SK-N-SH (cell line): ENCODE measurements around the gene ZDHHC18. TPM values are rescaled to one million over a fixed set of nuclear protein-coding genes. Genes with fewer than 3 reads are reported as not detected.
"Not testable (repeated sequence)": the region's sequence is repeated elsewhere in the genome, so short reads cannot be mapped to it uniquely, and the experiment has no call there.

ENCODE experiments used
- CTCF ChIA-PET: fragments of 300-600, 350-600 bp; formaldehyde crosslinking; extraction: SDS; loops from one replicate; lab custom pipeline; 2021; lab: Yijun Ruan, JAX
- POLR2A ChIA-PET: fragments of 350-600 bp; sonication (Branson Sonifier 250); formaldehyde crosslinking; extraction: SDS; loops from one replicate; lab custom pipeline; 2020; ENCODE audit warnings: antibody characterized with exemption, inconsistent platforms; lab: Yijun Ruan, JAX
- DNase-seq: peaks from one replicate; pipeline ENCODE4 v3.0.0; 2012
- H2AFZ ChIP-seq: fragments of 200-600 bp; sonication (generic); 2 replicates; pipeline ENCODE4 v1.8.1; 2016; ENCODE audit warnings: antibody characterized with exemption, mild to moderate bottlenecking, low read depth
- H3F3A ChIP-seq: fragments of 200-600 bp; sonication (generic); replicated peaks from 2 replicates; pipeline ENCODE3; 2016; ENCODE audit warnings: antibody characterized with exemption, mild to moderate bottlenecking; ENCODE audit not compliant: insufficient read depth
- H3K27ac ChIP-seq, 2 experiments: fragments of 200-500 bp in 1 of 2; fragments of 200-600 bp in 1 of 2; sonication (Bioruptor generic) in 1 of 2; sonication (generic), shearing (Covaris generic) in 1 of 2; 2 replicates each; pipeline versions ENCODE4 v1.5.1 to v1.6.1; 2014 to 2016; ENCODE audit warnings: low read depth in 2 of 2, inconsistent platforms in 1 of 2, low read length in 1 of 2, mild to moderate bottlenecking in 1 of 2, mixed read lengths in 1 of 2
- H3K27me3 ChIP-seq: fragments of 200-600 bp; sonication (generic), shearing (Covaris generic); 2 replicates; pipeline ENCODE4 v1.6.1; 2016; ENCODE audit warnings: mixed run types; ENCODE audit not compliant: insufficient read depth
- H3K36me3 ChIP-seq, 2 experiments: fragments of 200-500 bp in 1 of 2; fragments of 200-600 bp in 1 of 2; sonication (Bioruptor generic) in 1 of 2; sonication (generic) in 1 of 2; replicated peaks in 1 of 2; 2 replicates each; pipeline versions ENCODE3 to v1.5.1; 2014 to 2016; ENCODE audit warnings: low read length in 1 of 2, mild to moderate bottlenecking in 1 of 2; ENCODE audit not compliant: insufficient read depth in 2 of 2, control insufficient read depth in 1 of 2
- H3K4me1 ChIP-seq, 2 experiments: fragments of 200-500 bp in 1 of 2; fragments of 200-600 bp in 1 of 2; sonication (Bioruptor generic) in 1 of 2; sonication (generic), shearing (Covaris generic) in 1 of 2; 2 replicates each; pipeline versions ENCODE4 v1.5.1 to v1.6.1; 2014 to 2016; ENCODE audit warnings: low read depth in 1 of 2, low read length in 1 of 2, mixed run types in 1 of 2; ENCODE audit not compliant: insufficient read depth in 2 of 2, control insufficient read depth in 1 of 2
- H3K4me2 ChIP-seq: fragments of 200-600 bp; sonication (generic), shearing (Covaris generic); 2 replicates; pipeline ENCODE4 v1.6.1; 2017; ENCODE audit warnings: mixed run types
- H3K4me3 ChIP-seq, 2 experiments: fragments of 200-500 bp in 1 of 2; fragments of 200-600 bp in 1 of 2; sonication (Bioruptor generic) in 1 of 2; sonication (generic), shearing (Covaris generic) in 1 of 2; 2 replicates each; pipeline versions ENCODE4 v1.5.1 to v1.8.1; 2014 to 2016; ENCODE audit warnings: low read depth in 2 of 2, inconsistent platforms in 1 of 2, low read length in 1 of 2, mild to moderate bottlenecking in 1 of 2, mixed read lengths in 1 of 2, moderate library complexity in 1 of 2
- H3K79me2 ChIP-seq: fragments of 200-600 bp; sonication (generic); 2 replicates; pipeline ENCODE4 v1.8.1; 2017; ENCODE audit warnings: mild to moderate bottlenecking; ENCODE audit not compliant: insufficient read depth
- H3K9ac ChIP-seq: fragments of 200-600 bp; sonication (generic); 2 replicates; pipeline ENCODE4 v1.6.1; 2017; ENCODE audit warnings: mixed run types
- H3K9me2 ChIP-seq: fragments of 200-600 bp; sonication (generic); 2 replicates; pipeline ENCODE4 v1.6.1; 2017; ENCODE audit warnings: mixed run types
- H3K9me3 ChIP-seq: fragments of 200-600 bp; sonication (generic); 2 replicates; pipeline ENCODE4 v1.6.1; 2017; ENCODE audit warnings: mixed run types, mild to moderate bottlenecking, moderate library complexity
- H4K20me1 ChIP-seq: fragments of 200-600 bp; sonication (generic); 2 replicates; pipeline ENCODE4 v1.6.1; 2017; ENCODE audit warnings: mild to moderate bottlenecking, mixed run types; ENCODE audit not compliant: insufficient read depth
- CHD2 ChIP-seq: fragments of 150-350 bp; IDR thresholded peaks from 2 replicates; pipeline ENCODE4 v1.6.1; 2018; ENCODE audit warnings: low read length; ENCODE audit not compliant: partially characterized antibody
- EP300 ChIP-seq, 2 experiments: IDR thresholded peaks; 2 replicates each; pipeline versions ENCODE4 v1.4.0 to v1.6.1; 2012; ENCODE audit warnings: borderline replicate concordance in 1 of 2, low read depth in 1 of 2, low read length in 1 of 2
- FOSL2 ChIP-seq: IDR thresholded peaks from 2 replicates; pipeline ENCODE4 v1.4.0; 2012; ENCODE audit warnings: low read depth, mild to moderate bottlenecking, moderate library complexity, borderline replicate concordance
- FOXJ3 ChIP-seq: sonication (generic); formaldehyde crosslinking; IDR thresholded peaks from 2 replicates; pipeline ENCODE4 v1.5.1; 2020; ENCODE audit warnings: mild to moderate bottlenecking, missing genetic modification reagents
- FOXM1 ChIP-seq: IDR thresholded peaks from 2 replicates; pipeline ENCODE4 v1.4.0; 2012; ENCODE audit warnings: low read depth, mild to moderate bottlenecking
- IRF3 ChIP-seq: fragments of 150-350 bp; IDR thresholded peaks from 2 replicates; pipeline ENCODE4 v1.6.1; 2016; ENCODE audit warnings: mild to moderate bottlenecking, low read depth, low read length
- MAX ChIP-seq: IDR thresholded peaks from 2 replicates; pipeline ENCODE4 v1.4.0; 2012; ENCODE audit warnings: low read depth
- MEF2A ChIP-seq: IDR thresholded peaks from 2 replicates; pipeline ENCODE4 v1.4.0; 2012; ENCODE audit warnings: low read depth, borderline replicate concordance
- PBX3 ChIP-seq: IDR thresholded peaks from 2 replicates; pipeline ENCODE4; 2012
- RAD21 ChIP-seq: IDR thresholded peaks from 2 replicates; pipeline ENCODE4 v1.6.1; 2012; ENCODE audit warnings: mild to moderate bottlenecking, low read length
- TAF1 ChIP-seq: IDR thresholded peaks from 2 replicates; pipeline ENCODE4 v1.6.1; 2012; ENCODE audit warnings: low read depth, mild to moderate bottlenecking, low read length, moderate library complexity, borderline replicate concordance
- WGBS: methylation state at CpG from one replicate; pipeline ENCODE4 v1.1.6; 2017; ENCODE audit warnings: low lambda C conversion rate; 5-methylcytosine and 5-hydroxymethylcytosine counted together
- polyA plus RNA-seq, 3 experiments: library from polyadenylated mRNA; depleted of rRNA; stranded (reverse); fragments of >200 nt; gene quantifications; 2 replicates each; pipeline ENCODE4 v1.2.3, GENCODE V29; 2012
- TF ChIP-seq, protein P1 (sequence below): IDR thresholded peaks from 2 replicates; pipeline ENCODE4 v1.6.1; 2012; ENCODE audit warnings: mild to moderate bottlenecking, low read depth, low read length, moderate library complexity

The ZDHHC18 gene
- polyA plus RNA-seq, 1 of the 3 experiments (the other 2 are of a cell fraction) = 33.0 TPM

DNA sequence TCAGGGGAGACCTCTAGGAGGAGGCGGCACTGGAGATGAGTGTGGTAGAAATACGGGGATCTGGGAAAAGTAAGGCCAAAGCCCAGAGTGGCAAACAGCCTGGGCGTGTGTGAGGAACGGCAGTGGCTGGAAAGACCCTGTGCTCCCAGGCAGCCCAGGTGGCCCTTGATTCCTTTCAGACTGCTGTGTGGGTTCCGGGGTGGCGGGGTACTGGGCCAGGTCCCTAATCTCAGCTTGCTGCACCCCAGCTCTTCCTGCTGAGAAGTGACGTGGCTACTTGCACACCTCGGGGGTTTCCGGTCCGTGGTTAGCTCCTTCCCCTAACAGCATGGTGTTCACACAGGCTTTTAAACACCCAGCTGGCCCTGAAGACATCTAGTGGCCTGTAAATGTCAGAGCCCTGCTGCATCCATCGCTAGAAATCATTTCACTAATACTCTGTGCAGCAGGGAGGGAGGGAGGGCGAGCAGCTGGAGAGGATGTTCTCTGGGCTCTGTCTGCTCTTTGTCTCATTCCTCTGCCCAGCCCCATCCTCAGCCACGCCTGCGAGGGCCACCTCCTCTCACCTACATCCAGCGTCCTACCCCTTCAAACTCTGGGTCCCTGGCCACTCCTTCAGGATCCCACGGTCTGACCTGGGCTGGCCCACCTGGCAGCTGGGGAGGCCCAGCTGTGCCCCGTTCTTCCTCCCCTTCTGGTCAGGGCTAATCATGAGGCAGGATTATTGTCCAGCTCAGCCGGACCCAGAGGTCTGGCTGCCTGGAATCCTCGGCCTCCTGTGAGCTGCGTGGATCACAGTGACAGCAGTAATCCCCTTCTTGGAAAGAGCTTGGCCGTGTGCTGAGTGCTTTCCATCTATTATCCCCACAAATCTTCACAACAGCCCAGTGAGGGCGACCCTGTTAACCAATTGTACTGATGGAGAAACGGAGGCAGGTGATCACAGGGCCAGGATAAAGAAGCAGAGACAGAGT is 7.2 kb downstream of the ZDHHC18 start:
- CTCF ChIA-PET = interaction anchor here (0.9 kb wide), 1 partner anchor 39 kb away, joined by 3 read pairs; no protein-coding TSS in a partner anchor
- Histone ChIP-seq H2AFZ (no peak overlapping the region), H3F3A (peaks cover 3% of the 10 kb centered on the region), H3K27me3 (no peaks in the 10 kb centered on the region), H3K9me2 (no peaks in the 10 kb centered on the region), H3K36me3 (peaks cover 17 to 36% of the 10 kb centered on the region in 2 experiments), H3K4me1 (peaks cover 0 to 7% of the 10 kb centered on the region in 2 experiments; a peak in 1 of 4 replicates), H3K4me2 (no peak overlapping the region), H3K27ac (no peak overlapping the region), H3K9ac (no peak overlapping the region), H3K79me2 (peaks cover 25% of the 10 kb centered on the region), H4K20me1 (no peaks in the 10 kb centered on the region), H3K9me3 (no peaks in the 10 kb centered on the region), H3K4me3 (no peak overlapping the region)
- DNase-seq = no peak
- POLR2A ChIA-PET = no interaction called here
- TF ChIP-seq FOXM1 (no peak), FOSL2 (no peak), PBX3 (no peak), IRF3 (no peak), EP300 (IDR thresholded peaks at IDR 0.05; ENCODE audit: borderline replicate concordance in 1 of 2, low read depth in 1 of 2, low read length in 1 of 2) (no peak), RAD21 (no peak), CHD2 (no peak), TAF1 (no peak), MAX (no peak), MEF2A (no peak), FOXJ3 (CRISPR knock-in tag) (no peak)
- TF ChIP-seq, protein P1, sequence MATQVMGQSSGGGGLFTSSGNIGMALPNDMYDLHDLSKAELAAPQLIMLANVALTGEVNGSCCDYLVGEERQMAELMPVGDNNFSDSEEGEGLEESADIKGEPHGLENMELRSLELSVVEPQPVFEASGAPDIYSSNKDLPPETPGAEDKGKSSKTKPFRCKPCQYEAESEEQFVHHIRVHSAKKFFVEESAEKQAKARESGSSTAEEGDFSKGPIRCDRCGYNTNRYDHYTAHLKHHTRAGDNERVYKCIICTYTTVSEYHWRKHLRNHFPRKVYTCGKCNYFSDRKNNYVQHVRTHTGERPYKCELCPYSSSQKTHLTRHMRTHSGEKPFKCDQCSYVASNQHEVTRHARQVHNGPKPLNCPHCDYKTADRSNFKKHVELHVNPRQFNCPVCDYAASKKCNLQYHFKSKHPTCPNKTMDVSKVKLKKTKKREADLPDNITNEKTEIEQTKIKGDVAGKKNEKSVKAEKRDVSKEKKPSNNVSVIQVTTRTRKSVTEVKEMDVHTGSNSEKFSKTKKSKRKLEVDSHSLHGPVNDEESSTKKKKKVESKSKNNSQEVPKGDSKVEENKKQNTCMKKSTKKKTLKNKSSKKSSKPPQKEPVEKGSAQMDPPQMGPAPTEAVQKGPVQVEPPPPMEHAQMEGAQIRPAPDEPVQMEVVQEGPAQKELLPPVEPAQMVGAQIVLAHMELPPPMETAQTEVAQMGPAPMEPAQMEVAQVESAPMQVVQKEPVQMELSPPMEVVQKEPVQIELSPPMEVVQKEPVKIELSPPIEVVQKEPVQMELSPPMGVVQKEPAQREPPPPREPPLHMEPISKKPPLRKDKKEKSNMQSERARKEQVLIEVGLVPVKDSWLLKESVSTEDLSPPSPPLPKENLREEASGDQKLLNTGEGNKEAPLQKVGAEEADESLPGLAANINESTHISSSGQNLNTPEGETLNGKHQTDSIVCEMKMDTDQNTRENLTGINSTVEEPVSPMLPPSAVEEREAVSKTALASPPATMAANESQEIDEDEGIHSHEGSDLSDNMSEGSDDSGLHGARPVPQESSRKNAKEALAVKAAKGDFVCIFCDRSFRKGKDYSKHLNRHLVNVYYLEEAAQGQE = no peak
- 91% methylated on average over 17 of the region's 23 CpGs for WGBS

DNA sequence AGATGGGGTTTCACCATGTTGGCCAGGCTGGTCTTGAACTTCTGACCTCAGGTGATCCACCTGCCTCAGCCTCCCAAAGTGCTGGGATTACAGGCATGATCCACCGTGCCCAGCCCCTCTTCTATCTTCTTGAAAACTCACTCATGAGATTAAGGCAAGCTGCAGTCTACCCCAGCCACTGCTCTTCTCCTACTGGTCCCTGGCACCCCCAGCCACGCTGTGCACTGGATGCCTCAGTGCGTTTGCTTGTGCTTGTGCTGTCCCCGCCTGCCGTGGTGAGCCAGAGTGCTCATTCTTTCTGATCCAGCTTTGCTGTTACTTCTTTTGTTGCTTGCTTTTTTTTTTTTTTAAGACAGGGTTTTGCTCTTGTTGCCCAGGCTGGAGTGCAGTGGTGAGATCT is 11.2 kb downstream of the ZDHHC18 start:
- not testable (repeated sequence) for H4K20me1 ChIP-seq, H3K27me3 ChIP-seq, H3K79me2 ChIP-seq, H3K4me2 ChIP-seq, H3K4me3 ChIP-seq, H3K9ac ChIP-seq, H3F3A ChIP-seq, H3K9me2 ChIP-seq, H2AFZ ChIP-seq, H3K27ac ChIP-seq, H3K4me1 ChIP-seq, DNase-seq, H3K9me3 ChIP-seq
- 97% methylated on average over 5 of the region's 5 CpGs for WGBS
- ChIA-PET POLR2A (interaction anchor here (0.6 kb wide), 1 partner anchor 239 kb away, joined by 4 read pairs; no protein-coding TSS in a partner anchor), CTCF (interaction anchor here (1.6 kb wide), 1 partner anchor 41 kb away, joined by 5 read pairs; no protein-coding TSS in a partner anchor)
- peaks cover 25 to 37% of the 10 kb centered on the region in 2 experiments for H3K36me3 ChIP-seq
